Measurements from ENCODE around the gene ST6GAL1. TPM values are rescaled to one million over a fixed set of nuclear protein-coding genes. Genes with fewer than 3 reads are reported as not detected.
A peak's percentile ranks its signal among the peaks of the same experiment; 100 is the strongest.

The ST6GAL1 gene
- total and polyA plus RNA-seq, 10 of the 15 experiments (the other 5 are each of a cell fraction or from before 2014, with no cell fraction given), result 74.2 to 248 (median 149) TPM

- ATAC-seq (no peak), DNase-seq (ENCODE audit: low read depth, low spot score) (no peak), FAIRE-seq (no peak)
- intact Hi-C loops (cut with micrococcal nuclease; ENCODE audit: unreplicated experiment), result no loop called here
- no peak for TF ChIP-seq USF1 (IDR thresholded peaks at IDR 0.05; ENCODE audit: borderline replicate concordance, extremely low read length, insufficient read depth, low read depth, low read length)
- TF ChIP-seq CBX3 (IDR thresholded peaks at IDR 0.05; ENCODE audit: borderline replicate concordance, low read depth), result no peak
- TF ChIP-seq KLF5 (IDR thresholded peaks at IDR 0.05; ENCODE audit: partially characterized antibody), result no peak
- ChIA-PET CTCF (no interaction called here), RAD21 (ENCODE audit: unreplicated experiment) (interaction anchor here (0.5 to 1.5 kb wide), 3 partner anchors 31 to 130 kb away, joined by 3 read pairs; no protein-coding TSS in a partner anchor), POLR2A (interaction anchor here (1.0 kb wide), 1 partner anchor 32 kb away, joined by 3 read pairs; no protein-coding TSS in a partner anchor), SMC1A (ENCODE audit: uncharacterized antibody, unreplicated experiment) (interaction anchor here (0.6 to 1.8 kb wide), 3 partner anchors 17 to 32 kb away, joined by 3 to 8 read pairs (median 3); no protein-coding TSS in a partner anchor)
- H4K20me1 ChIP-seq (ENCODE audit: control insufficient read depth, insufficient read depth), result no peaks in the 10 kb centered on the region
- H3K4me3 ChIP-seq, result no peak overlapping the region
- peaks cover 32% of the 10 kb centered on the region for H3K4me1 ChIP-seq (ENCODE audit: control insufficient read depth, insufficient read depth, low read length)
- no peak overlapping the region for H3K27ac ChIP-seq (ENCODE audit: control insufficient read depth, insufficient read depth)
- peaks cover 12% of the 10 kb centered on the region for H3K79me2 ChIP-seq (ENCODE audit: control insufficient read depth, insufficient read depth, low read length)
- no peak overlapping the region for H3K4me2 ChIP-seq (ENCODE audit: control insufficient read depth, insufficient read depth)
- in situ Hi-C loops (cut with MboI), result no loop called here
- H3K9me3 ChIP-seq (replicated peaks; ENCODE audit: control insufficient read depth, insufficient read depth, low read length), result no peaks in the 10 kb centered on the region
- 95% methylated on average over 5 of the region's 5 CpGs for WGBS (ENCODE audit: insufficient coverage, insufficient replicate concordance, low lambda C conversion rate, missing lambda C conversion rate)
- no TSS peak for BruUV-seq (replicated peaks)
- peaks cover 10 to 18% of the 10 kb centered on the region in 2 experiments for H3K36me3 ChIP-seq (ENCODE audit: control insufficient read depth in 2 of 2, insufficient read depth in 2 of 2, low read length in 1 of 2)
- H3K27me3 ChIP-seq (replicated peaks in 1 of 2; ENCODE audit: control insufficient read depth in 2 of 2, insufficient read depth in 2 of 2, low read length in 1 of 2), result no peaks in the 10 kb centered on the region
- no peak overlapping the region for H3K9ac ChIP-seq (ENCODE audit: control insufficient read depth, insufficient read depth, low read length)
- no peak overlapping the region for H2AFZ ChIP-seq (ENCODE audit: control insufficient read depth, low read depth, low read length)
Measured at GRCh38 chr3:186963636-186964035, 33.3 kb downstream of the ST6GAL1 start.

- ChIA-PET SMC1A (ENCODE audit: uncharacterized antibody, unreplicated experiment) (interaction anchor here (1.0 to 1.8 kb wide), 3 partner anchors 25 to 38 kb away, joined by 3 to 8 read pairs (median 5); no protein-coding TSS in a partner anchor), POLR2A (interaction anchor here (0.6 to 1.0 kb wide), 2 partner anchors 32 to 82 kb away, joined by 3 read pairs; no protein-coding TSS in a partner anchor), RAD21 (ENCODE audit: unreplicated experiment) (interaction anchor here (0.5 kb wide), 1 partner anchor 129 kb away, joined by 3 read pairs; no protein-coding TSS in a partner anchor), CTCF (no interaction called here)
- H3K36me3 ChIP-seq (ENCODE audit: control insufficient read depth in 2 of 2, insufficient read depth in 2 of 2, low read length in 1 of 2), result peaks cover 10 to 19% of the 10 kb centered on the region in 2 experiments
- BruUV-seq (replicated peaks), result no TSS peak
- no peak overlapping the region for H3K4me3 ChIP-seq
- no peak for DNase-seq (ENCODE audit: low read depth, low spot score)
- no peaks in the 10 kb centered on the region for H4K20me1 ChIP-seq (ENCODE audit: control insufficient read depth, insufficient read depth)
- in situ Hi-C loops (cut with MboI) (no loop called here), intact Hi-C loops (cut with micrococcal nuclease; ENCODE audit: unreplicated experiment) (no loop called here)
- H3K9ac ChIP-seq (ENCODE audit: control insufficient read depth, insufficient read depth, low read length), result no peak overlapping the region
- no peak overlapping the region for H2AFZ ChIP-seq (ENCODE audit: control insufficient read depth, low read depth, low read length)
- no peak overlapping the region; the same call in 1 of the 2 replicates for H3K27ac ChIP-seq (ENCODE audit: control insufficient read depth, insufficient read depth)
- TF ChIP-seq GATAD2B (conservative IDR thresholded peaks at IDR 0.05; ENCODE audit: low read depth) (no peak), MEF2B (IDR thresholded peaks at IDR 0.05; ENCODE audit: partially characterized antibody, poor library complexity, severe bottlenecking) (peak; percentile 29)
- ATAC-seq, result no peak
- H3K4me2 ChIP-seq (ENCODE audit: control insufficient read depth, insufficient read depth), result no peak overlapping the region
- H3K79me2 ChIP-seq (ENCODE audit: control insufficient read depth, insufficient read depth, low read length), result peaks cover 12% of the 10 kb centered on the region
- 84% methylated on average over 6 of the region's 6 CpGs for WGBS (ENCODE audit: insufficient coverage, insufficient replicate concordance, low lambda C conversion rate, missing lambda C conversion rate)
- H3K9me3 ChIP-seq (replicated peaks; ENCODE audit: control insufficient read depth, insufficient read depth, low read length), result no peaks in the 10 kb centered on the region
- H3K27me3 ChIP-seq (replicated peaks in 1 of 2; ENCODE audit: control insufficient read depth in 2 of 2, insufficient read depth in 2 of 2, low read length in 1 of 2), result no peaks in the 10 kb centered on the region
- H3K4me1 ChIP-seq (ENCODE audit: control insufficient read depth, insufficient read depth, low read length), result peaks cover 32% of the 10 kb centered on the region
- no peak for FAIRE-seq
Measured at GRCh38 chr3:186964071-186964470, 33.7 kb downstream of the ST6GAL1 start.

Data from GM12878 (cell line).